Neuron (in vitro differentiated cells): ENCODE measurements around the gene CDC16.

Experiments
- H2AFZ ChIP-seq: one replicate; pipeline ENCODE4 v1.6.1; 2013; ENCODE audit warnings: low read depth, mild to moderate bottlenecking, inconsistent platforms, low read length, moderate library complexity
- H3K27me3 ChIP-seq: one replicate; pipeline ENCODE4 v1.6.1; 2013; ENCODE audit warnings: low read length; ENCODE audit not compliant: insufficient read depth
- H3K36me3 ChIP-seq: one replicate; pipeline ENCODE4 v1.6.1; 2013; ENCODE audit warnings: low read length; ENCODE audit not compliant: insufficient read depth
- H3K4me1 ChIP-seq: one replicate; pipeline ENCODE4 v1.6.1; 2013; ENCODE audit warnings: low read length; ENCODE audit not compliant: insufficient read depth
- H3K4me3 ChIP-seq: 2 replicates; pipeline ENCODE4 v1.5.1; 2013; ENCODE audit warnings: mild to moderate bottlenecking, low read length, moderate library complexity
- H3K9me3 ChIP-seq: one replicate; pipeline ENCODE4 v1.6.1; 2013; ENCODE audit warnings: low read length

Gene CDC16

DNA sequence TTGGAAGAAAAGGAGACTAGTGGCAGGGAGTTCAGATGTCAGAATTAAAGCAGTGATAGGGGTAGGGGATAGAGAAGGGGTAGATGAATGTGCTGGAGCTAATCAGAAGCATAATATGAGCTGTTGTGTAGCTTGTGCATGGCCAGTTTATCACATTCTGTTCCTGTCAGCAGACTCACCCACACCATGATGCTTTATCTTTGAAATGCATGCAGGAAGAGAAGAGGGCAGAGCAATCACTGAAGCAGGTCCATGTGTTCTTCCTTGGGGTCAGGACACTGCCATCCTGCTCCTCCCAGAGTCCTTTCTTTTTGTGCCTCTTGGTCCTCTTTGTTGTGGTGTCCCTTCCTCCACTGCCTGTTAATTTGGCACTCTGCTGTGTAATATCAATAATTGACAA is 85.4 kb downstream of the CDC16 start:
- Histone ChIP-seq H3K4me3 (no peak overlapping the region), H3K27me3 (no peaks in the 10 kb centered on the region), H2AFZ (no peak overlapping the region), H3K4me1 (peaks cover 20% of the 10 kb centered on the region), H3K9me3 (no peaks in the 10 kb centered on the region), H3K36me3 (peaks cover 65% of the 10 kb centered on the region)

DNA sequence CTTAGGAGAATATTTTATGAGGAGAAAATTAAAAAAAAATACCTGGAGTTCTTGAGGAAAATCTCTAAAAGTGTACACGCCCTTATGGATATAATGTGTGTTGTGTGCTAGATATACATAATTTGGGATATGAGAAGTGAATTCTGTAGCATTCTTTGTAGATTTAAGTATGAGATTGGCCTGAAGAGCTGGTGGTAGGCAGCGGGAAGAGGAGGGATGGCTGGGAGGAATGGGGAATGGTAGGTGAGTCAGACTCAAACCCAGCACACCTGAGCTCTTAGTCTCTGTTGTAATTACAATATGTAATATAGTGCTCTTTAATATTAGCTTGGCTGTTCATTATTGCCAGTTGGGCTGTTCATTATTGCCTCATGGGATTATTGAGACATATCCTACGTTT is 86.6 kb downstream of the CDC16 start:
- Histone ChIP-seq H3K4me3 (no peak overlapping the region), H3K36me3 (peaks cover 75% of the 10 kb centered on the region), H3K4me1 (peaks cover 12% of the 10 kb centered on the region), H2AFZ (no peak overlapping the region), H3K9me3 (no peaks in the 10 kb centered on the region), H3K27me3 (no peaks in the 10 kb centered on the region)
